ENCODE measurements around the gene DCN. TPM values are rescaled to one million over a fixed set of nuclear protein-coding genes. Genes with fewer than 3 reads are reported as not detected.
"Not testable (repeated sequence)": the region's sequence is repeated elsewhere in the genome, so short reads cannot be mapped to it uniquely, and the experiment has no call there.

The DCN gene
- total RNA-seq, 4 donors from 2014 or later = 50.1 to 1,296 (median 333) TPM

DNA sequence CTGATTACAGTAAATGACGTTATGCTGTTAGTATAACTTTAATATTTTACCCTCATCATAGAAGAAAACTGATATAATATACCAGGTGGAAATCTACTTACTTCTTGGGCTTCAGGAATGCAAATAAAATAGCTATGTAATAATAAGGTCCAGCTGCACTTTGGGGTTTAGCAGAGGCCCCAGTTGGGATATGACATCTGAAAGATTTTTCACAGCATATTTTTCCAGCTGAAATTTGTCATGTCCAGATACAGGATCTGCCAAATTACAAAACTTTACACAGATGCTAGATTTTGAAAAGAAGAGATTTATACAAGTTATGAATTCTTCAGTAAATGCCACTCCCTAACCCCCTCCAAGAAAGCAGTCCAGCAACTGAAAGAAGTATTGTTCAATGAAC lies 29.2 kb upstream of the DCN start:
- H3K36me3 ChIP-seq = no peaks in the 10 kb centered on the region
- no peaks in the 10 kb centered on the region for H3K27me3 ChIP-seq
- intact Hi-C loops (cut with DNase I) = no loop called here
- no peaks in the 10 kb centered on the region for H3K4me1 ChIP-seq
- no peak overlapping the region for H3K4me3 ChIP-seq
- H3K9me3 ChIP-seq = no peaks in the 10 kb centered on the region
- TF ChIP-seq, protein P1, sequence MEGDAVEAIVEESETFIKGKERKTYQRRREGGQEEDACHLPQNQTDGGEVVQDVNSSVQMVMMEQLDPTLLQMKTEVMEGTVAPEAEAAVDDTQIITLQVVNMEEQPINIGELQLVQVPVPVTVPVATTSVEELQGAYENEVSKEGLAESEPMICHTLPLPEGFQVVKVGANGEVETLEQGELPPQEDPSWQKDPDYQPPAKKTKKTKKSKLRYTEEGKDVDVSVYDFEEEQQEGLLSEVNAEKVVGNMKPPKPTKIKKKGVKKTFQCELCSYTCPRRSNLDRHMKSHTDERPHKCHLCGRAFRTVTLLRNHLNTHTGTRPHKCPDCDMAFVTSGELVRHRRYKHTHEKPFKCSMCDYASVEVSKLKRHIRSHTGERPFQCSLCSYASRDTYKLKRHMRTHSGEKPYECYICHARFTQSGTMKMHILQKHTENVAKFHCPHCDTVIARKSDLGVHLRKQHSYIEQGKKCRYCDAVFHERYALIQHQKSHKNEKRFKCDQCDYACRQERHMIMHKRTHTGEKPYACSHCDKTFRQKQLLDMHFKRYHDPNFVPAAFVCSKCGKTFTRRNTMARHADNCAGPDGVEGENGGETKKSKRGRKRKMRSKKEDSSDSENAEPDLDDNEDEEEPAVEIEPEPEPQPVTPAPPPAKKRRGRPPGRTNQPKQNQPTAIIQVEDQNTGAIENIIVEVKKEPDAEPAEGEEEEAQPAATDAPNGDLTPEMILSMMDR (IDR thresholded peaks at IDR 0.05) = no peak
- TF ChIP-seq POLR2A (IDR thresholded peaks at IDR 0.05) = no peak
- WGBS, 2 donors = 62 to 71% methylated on average over 1 of the region's 1 CpG
- no peak overlapping the region for H3K27ac ChIP-seq
- no peak for DNase-seq

DNA sequence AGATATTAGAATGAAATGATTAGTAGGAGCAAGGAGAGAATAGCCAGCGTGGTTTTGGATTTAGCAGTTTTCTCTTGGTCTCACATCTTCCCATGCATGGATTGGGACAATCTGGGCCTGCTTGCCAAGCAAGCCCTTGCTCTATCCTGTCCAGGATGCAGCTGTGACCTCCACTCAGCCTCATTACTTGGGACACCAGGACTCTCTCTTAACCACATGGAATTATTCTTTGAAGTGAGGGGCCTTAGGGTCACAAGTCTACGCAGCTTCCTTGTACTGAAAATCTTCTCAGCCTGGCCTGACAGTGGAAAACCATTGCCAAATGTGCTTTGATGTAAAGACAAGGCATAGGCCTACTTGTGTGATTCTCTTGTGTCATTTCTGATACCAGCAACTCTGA lies 28.0 kb upstream of the DCN start:
- no peak for DNase-seq
- TF ChIP-seq, protein P1 (IDR thresholded peaks at IDR 0.05) = no peak
- no peak for TF ChIP-seq POLR2A (IDR thresholded peaks at IDR 0.05)
- no peaks in the 10 kb centered on the region for H3K36me3 ChIP-seq
- H3K4me1 ChIP-seq = no peaks in the 10 kb centered on the region
- no peak overlapping the region for H3K4me3 ChIP-seq
- H3K27ac ChIP-seq = no peak overlapping the region
- H3K27me3 ChIP-seq = no peaks in the 10 kb centered on the region
- WGBS, 2 donors = 78 to 79% methylated on average over 2 of the region's 2 CpGs
- no peaks in the 10 kb centered on the region for H3K9me3 ChIP-seq
- intact Hi-C loops (cut with DNase I) = no loop called here

GRCh38 chr12:91210144-91210543 lies 27.5 kb upstream of the DCN start:
- Histone ChIP-seq H3K4me1 (no peaks in the 10 kb centered on the region), H3K27ac (no peak overlapping the region)
- TF ChIP-seq, protein P1 (IDR thresholded peaks at IDR 0.05) = no peak
- no peak for TF ChIP-seq POLR2A (IDR thresholded peaks at IDR 0.05)

GRCh38 chr12:91207301-91207700 lies 24.7 kb upstream of the DCN start:
- DNase-seq; H3K27ac ChIP-seq; H3K4me3 ChIP-seq; intact Hi-C loops (cut with DNase I); H3K9me3 ChIP-seq; H3K4me1 ChIP-seq; H3K36me3 ChIP-seq; H3K27me3 ChIP-seq: not testable (repeated sequence)

More at GRCh38 chr12:91210144-91210543, 27.5 kb upstream of the DCN start:
- Histone ChIP-seq H3K27me3 (no peaks in the 10 kb centered on the region), H3K4me3 (no peak overlapping the region), H3K9me3 (no peaks in the 10 kb centered on the region), H3K36me3 (no peaks in the 10 kb centered on the region)
- intact Hi-C loops (cut with DNase I) = no loop called here
- DNase-seq = no peak

DNA sequence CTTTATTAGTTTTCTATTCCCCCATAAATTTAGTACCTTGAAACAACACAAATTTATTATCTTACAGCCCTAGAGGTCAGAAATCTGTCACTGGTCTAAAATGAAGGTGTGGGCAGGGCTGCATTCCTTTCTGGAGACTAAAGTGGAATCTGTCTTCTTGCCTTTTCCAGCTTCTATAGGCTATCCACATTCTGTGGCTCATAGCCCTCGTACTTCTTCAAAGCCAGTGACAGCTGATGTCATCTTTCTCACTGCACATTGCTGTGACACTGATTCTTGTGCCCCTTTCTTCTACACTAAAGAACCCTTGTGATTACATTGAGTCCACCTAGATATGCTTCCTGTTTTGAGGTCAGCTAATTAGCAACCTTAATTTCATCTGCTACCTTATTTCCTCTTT lies 23.2 kb upstream of the DCN start:
- no peak overlapping the region for H3K27ac ChIP-seq
- H3K27me3 ChIP-seq = no peaks in the 10 kb centered on the region
- no peaks in the 10 kb centered on the region for H3K36me3 ChIP-seq
- no peak for DNase-seq
- 76 to 79% methylated on average over 1 of the region's 1 CpG for WGBS, 2 donors
- H3K4me1 ChIP-seq = no peaks in the 10 kb centered on the region
- TF ChIP-seq, protein P1 (IDR thresholded peaks at IDR 0.05) = no peak
- TF ChIP-seq POLR2A (IDR thresholded peaks at IDR 0.05) = no peak
- H3K9me3 ChIP-seq = no peaks in the 10 kb centered on the region
- intact Hi-C loops (cut with DNase I) = no loop called here
- no peak overlapping the region for H3K4me3 ChIP-seq

GRCh38 chr12:91204421-91204820 lies 21.8 kb upstream of the DCN start:
- intact Hi-C loops (cut with DNase I) = no loop called here
- H3K27ac ChIP-seq = no peak overlapping the region
- WGBS, 2 donors = 82 to 85% methylated on average over 4 of the region's 4 CpGs
- no peak overlapping the region for H3K4me3 ChIP-seq
- no peaks in the 10 kb centered on the region for H3K9me3 ChIP-seq
- no peaks in the 10 kb centered on the region for H3K36me3 ChIP-seq
- DNase-seq = no peak
- H3K27me3 ChIP-seq = no peaks in the 10 kb centered on the region
- TF ChIP-seq, protein P1 (IDR thresholded peaks at IDR 0.05) = no peak
- no peak for TF ChIP-seq POLR2A (IDR thresholded peaks at IDR 0.05)
- no peaks in the 10 kb centered on the region for H3K4me1 ChIP-seq
